Measurements from ENCODE around the gene CPEB1. TPM values are rescaled to one million over a fixed set of nuclear protein-coding genes. Genes with fewer than 3 reads are reported as not detected.

The CPEB1 gene
- total and polyA plus RNA-seq, 2 of the 13 experiments (the other 11 are each of a cell fraction or from before 2014, with no cell fraction given), result 0.03 to 0.07 TPM

- no peak for TF ChIP-seq ZNF484 (CRISPR knock-in tag; IDR thresholded peaks at IDR 0.05; ENCODE audit: borderline replicate concordance, low read depth)
Measured at GRCh38 chr15:82545002-82545401, 102.2 kb downstream of the CPEB1 start (continued).

- ChIA-PET CTCF (ENCODE audit: low intra/inter-chr PET ratio, low total read pairs) (no interaction called here), POLR2A (no interaction called here)
- Histone ChIP-seq H3K9ac (ENCODE audit: insufficient read depth, low read depth, low read length) (no peak overlapping the region), H3K27me3 (ENCODE audit: control insufficient read depth in 1 of 2, insufficient read depth in 2 of 2, low read length in 2 of 2) (peaks cover 1 to 10% of the 10 kb centered on the region in 2 experiments; a peak in 2 of 5 replicates), H4K20me1 (ENCODE audit: insufficient read depth, low read length) (peaks cover 5% of the 10 kb centered on the region; the same call in 1 of the 2 replicates), H3K4me1 (ENCODE audit: insufficient read depth, low read length) (0 out of 2 replicates have a peak, but pooled peaks cover 5% of the 10 kb centered on the region), H3K36me3 (replicated peaks in 1 of 2; ENCODE audit: control insufficient read depth in 1 of 2, insufficient read depth in 2 of 2, low read length in 2 of 2) (no peaks in the 10 kb centered on the region), H3K4me2 (ENCODE audit: low read depth, low read length) (no peak overlapping the region), H3K9me3 (ENCODE audit: low read length) (no peaks in the 10 kb centered on the region), H3K4me3 (replicated peaks in 1 of 3; ENCODE audit: insufficient read depth in 1 of 3, low read depth in 2 of 3, low read length in 3 of 3) (no peak overlapping the region), H2AFZ (ENCODE audit: low read length) (no peak overlapping the region), H3K27ac (ENCODE audit: extremely low read length, insufficient read depth, low read length) (no peak overlapping the region), H3K79me2 (ENCODE audit: insufficient read depth, low read length) (peaks cover 8% of the 10 kb centered on the region)
- ATAC-seq (no peak), FAIRE-seq (no peak), DNase-seq (ENCODE audit: low spot score) (no peak)
- intact Hi-C loops (cut with micrococcal nuclease; ENCODE audit: unreplicated experiment) (no loop called here), in situ Hi-C loops (cut with HindIII; ENCODE audit: extremely low pct_ligation_motif_present, low pct_unique_long_range_greater_than_20kb) (loop anchor here (10.0 kb wide), 1 partner anchor 470 kb away; the partner anchor contains the start of gene C15orf40)
- 34% methylated on average over 3 of the region's 9 CpGs for WGBS (ENCODE audit: low lambda C conversion rate)
- TF ChIP-seq IKZF4 (CRISPR knock-in tag; IDR thresholded peaks at IDR 0.05; ENCODE audit: borderline replicate concordance, low read depth, not compliant biosample characterization) (no peak), ZNF230 (CRISPR knock-in tag; IDR thresholded peaks at IDR 0.05) (no peak), KLF13 (CRISPR knock-in tag; IDR thresholded peaks at IDR 0.05) (no peak), TRIM24 (CRISPR knock-in tag; IDR thresholded peaks at IDR 0.05) (no peak), AHR (CRISPR knock-in tag; IDR thresholded peaks at IDR 0.05) (no peak), WIZ (CRISPR knock-in tag; IDR thresholded peaks at IDR 0.05) (no peak), POLR2A (IDR thresholded peaks at IDR 0.05; ENCODE audit: insufficient read depth in 1 of 2, low read depth in 2 of 2, low read length in 2 of 2) (no peak)
- BruUV-seq (replicated peaks), result no TSS peak
Measured at GRCh38 chr15:82544431-82544830, 102.7 kb downstream of the CPEB1 start.

Measured in HepG2 (cell line).